BE2C (cell line): ENCODE measurements around the gene CCNC.

Experiments used
- DNase-seq: peaks from one replicate; pipeline ENCODE4 v3.0.0-alpha.2; 2020
- H3K27me3 ChIP-seq: fragments of 250-450 bp; sonication (Bioruptor Pico); 2 replicates; pipeline ENCODE4 v1.5.1; 2020; ENCODE audit warnings: mild to moderate bottlenecking
- H3K36me3 ChIP-seq: fragments of 250-450 bp; sonication (Bioruptor Pico); 2 replicates; pipeline ENCODE4 v1.5.1; 2020; ENCODE audit warnings: mild to moderate bottlenecking
- H3K4me1 ChIP-seq: fragments of 250-450 bp; sonication (Bioruptor Pico); 2 replicates; pipeline ENCODE4 v1.5.1; 2020
- H3K4me3 ChIP-seq: 2 replicates; pipeline ENCODE4 v1.5.1; 2011; ENCODE audit warnings: low read depth, low read length
- H3K9me3 ChIP-seq: fragments of 250-450 bp; sonication (Bioruptor Pico); 2 replicates; pipeline ENCODE4 v1.5.1; 2020
- TF ChIP-seq, protein P1 (sequence below): IDR thresholded peaks from 2 replicates; pipeline ENCODE4 v1.5.1; 2012; ENCODE audit warnings: mild to moderate bottlenecking, low read depth, low read length

Gene CCNC

DNA sequence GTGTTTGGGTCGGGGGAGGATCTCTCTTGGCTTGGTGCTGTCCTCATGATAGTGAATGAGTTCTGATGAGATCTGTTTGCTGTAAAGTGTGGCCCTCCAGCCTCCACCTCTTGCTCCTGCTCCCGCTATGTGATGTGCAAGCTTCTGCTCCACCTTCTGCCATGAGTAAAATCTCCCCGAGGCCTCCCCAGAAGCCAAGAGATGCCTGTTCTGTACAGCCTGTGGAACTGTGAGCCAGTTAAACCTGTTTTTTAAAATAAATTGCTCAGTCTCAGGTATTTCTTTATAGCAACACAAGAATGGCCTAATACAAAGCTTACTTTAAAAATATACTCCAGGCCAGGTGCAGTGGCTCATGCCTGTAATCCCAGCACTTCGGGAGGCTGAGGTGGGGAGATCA is 11.3 kb upstream of the CCNC start:
- TF ChIP-seq, protein P1, sequence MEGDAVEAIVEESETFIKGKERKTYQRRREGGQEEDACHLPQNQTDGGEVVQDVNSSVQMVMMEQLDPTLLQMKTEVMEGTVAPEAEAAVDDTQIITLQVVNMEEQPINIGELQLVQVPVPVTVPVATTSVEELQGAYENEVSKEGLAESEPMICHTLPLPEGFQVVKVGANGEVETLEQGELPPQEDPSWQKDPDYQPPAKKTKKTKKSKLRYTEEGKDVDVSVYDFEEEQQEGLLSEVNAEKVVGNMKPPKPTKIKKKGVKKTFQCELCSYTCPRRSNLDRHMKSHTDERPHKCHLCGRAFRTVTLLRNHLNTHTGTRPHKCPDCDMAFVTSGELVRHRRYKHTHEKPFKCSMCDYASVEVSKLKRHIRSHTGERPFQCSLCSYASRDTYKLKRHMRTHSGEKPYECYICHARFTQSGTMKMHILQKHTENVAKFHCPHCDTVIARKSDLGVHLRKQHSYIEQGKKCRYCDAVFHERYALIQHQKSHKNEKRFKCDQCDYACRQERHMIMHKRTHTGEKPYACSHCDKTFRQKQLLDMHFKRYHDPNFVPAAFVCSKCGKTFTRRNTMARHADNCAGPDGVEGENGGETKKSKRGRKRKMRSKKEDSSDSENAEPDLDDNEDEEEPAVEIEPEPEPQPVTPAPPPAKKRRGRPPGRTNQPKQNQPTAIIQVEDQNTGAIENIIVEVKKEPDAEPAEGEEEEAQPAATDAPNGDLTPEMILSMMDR: no peak
- H3K9me3 ChIP-seq: no peaks in the 10 kb centered on the region
- no peaks in the 10 kb centered on the region for H3K4me1 ChIP-seq
- peaks cover 48% of the 10 kb centered on the region for H3K27me3 ChIP-seq
- no peak overlapping the region for H3K4me3 ChIP-seq
- DNase-seq: no peak
- H3K36me3 ChIP-seq: no peaks in the 10 kb centered on the region

- no peak overlapping the region for H3K4me3 ChIP-seq
- H3K9me3 ChIP-seq: no peaks in the 10 kb centered on the region
- peaks cover 7% of the 10 kb centered on the region for H3K27me3 ChIP-seq
- no peaks in the 10 kb centered on the region for H3K4me1 ChIP-seq
- no peak for DNase-seq
- H3K36me3 ChIP-seq: no peaks in the 10 kb centered on the region
- TF ChIP-seq, protein P1: no peak
Observed at GRCh38 chr6:99575544-99576227, 7.2 kb upstream of the CCNC start.

- TF ChIP-seq, protein P1: no peak
- Histone ChIP-seq H3K4me1 (no peaks in the 10 kb centered on the region), H3K36me3 (no peaks in the 10 kb centered on the region)
Observed at GRCh38 chr6:99573980-99574617, 5.6 kb upstream of the CCNC start.

GRCh38 chr6:99563056-99563723 is 5.3 kb downstream of the CCNC start:
- DNase-seq: no peak
- H3K4me1 ChIP-seq: peaks cover 5% of the 10 kb centered on the region
- TF ChIP-seq, protein P1: no peak
- no peaks in the 10 kb centered on the region for H3K9me3 ChIP-seq
- peaks cover 15% of the 10 kb centered on the region for H3K36me3 ChIP-seq
- H3K4me3 ChIP-seq: no peak overlapping the region
- no peaks in the 10 kb centered on the region for H3K27me3 ChIP-seq

More at GRCh38 chr6:99573980-99574617, 5.6 kb upstream of the CCNC start:
- H3K27me3 ChIP-seq: peaks cover 7% of the 10 kb centered on the region
- no peaks in the 10 kb centered on the region for H3K9me3 ChIP-seq
- H3K4me3 ChIP-seq: no peak overlapping the region
- no peak for DNase-seq

DNA sequence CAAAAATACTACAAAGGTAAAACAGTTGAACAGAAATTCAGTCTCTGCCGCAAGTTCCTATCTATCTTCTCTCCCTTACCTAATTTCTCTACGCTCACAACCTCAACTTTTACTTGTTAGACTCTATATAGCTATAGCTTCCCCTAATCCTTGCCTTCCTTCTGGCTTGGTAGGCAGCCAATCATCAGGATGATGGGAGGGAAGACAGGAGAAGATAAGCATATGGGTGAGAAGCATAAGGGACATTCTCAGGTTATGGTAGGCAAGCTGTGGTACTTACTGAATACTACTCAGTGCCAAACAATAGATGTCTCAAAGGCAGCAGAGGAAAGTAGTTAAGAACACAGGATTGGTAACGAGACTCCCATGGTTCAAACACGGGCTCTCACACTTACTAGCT is 7.8 kb downstream of the CCNC start:
- TF ChIP-seq, protein P1: no peak
- no peaks in the 10 kb centered on the region for H3K9me3 ChIP-seq
- peaks cover 33% of the 10 kb centered on the region for H3K36me3 ChIP-seq
- no peak for DNase-seq
- no peaks in the 10 kb centered on the region for H3K27me3 ChIP-seq
- no peak overlapping the region for H3K4me3 ChIP-seq
- 0 out of 2 replicates have a peak, but pooled peaks cover 2% of the 10 kb centered on the region for H3K4me1 ChIP-seq

GRCh38 chr6:99559057-99559456 is 9.4 kb downstream of the CCNC start:
- Histone ChIP-seq H3K27me3 (no peaks in the 10 kb centered on the region), H3K9me3 (no peaks in the 10 kb centered on the region), H3K4me3 (no peak overlapping the region), H3K36me3 (peaks cover 47% of the 10 kb centered on the region), H3K4me1 (0 out of 2 replicates have a peak, but pooled peaks cover 2% of the 10 kb centered on the region)
- TF ChIP-seq, protein P1: no peak
- DNase-seq: no peak
